Testis (tissue), 3 donors: Measurements from ENCODE around the gene ARHGEF4. TPM values are rescaled to one million over a fixed set of nuclear protein-coding genes. Genes with fewer than 3 reads are reported as not detected.

ENCODE experiments used
- DNase-seq: peaks from one replicate; pipeline ENCODE4 v3.0.0-alpha.2; 2019
- H3K27ac ChIP-seq, 2 donors: fragments of 200-600 bp; sonication (generic); one replicate each; pipeline ENCODE4 v1.5.1; 2019
- H3K27me3 ChIP-seq: fragments of 200-600 bp; sonication (generic); one replicate; pipeline ENCODE4 v1.5.1; 2019
- H3K36me3 ChIP-seq: fragments of 200-600 bp; sonication (generic); one replicate; pipeline ENCODE4 v1.5.1; 2017; ENCODE audit warnings: low read depth; ENCODE audit errors: missing control alignments
- H3K4me1 ChIP-seq: fragments of 200-600 bp; sonication (generic); one replicate; pipeline ENCODE4 v1.5.1; 2019
- H3K4me3 ChIP-seq, 2 donors: fragments of 200-600 bp; sonication (generic); one replicate each; pipeline ENCODE4 v1.5.1; 2017 to 2019
- H3K9me3 ChIP-seq: fragments of 200-600 bp; sonication (generic); one replicate; pipeline ENCODE4 v1.5.1; 2017
- CTCF ChIP-seq, 3 experiments: fragments of 450-650 bp in 2 of 3; fragments of 200-600 bp in 1 of 3; sonication (generic) in 1 of 3; IDR thresholded peaks; one replicate each; pipeline ENCODE4 v1.5.1; 2016 to 2019; ENCODE audit warnings: antibody characterized with exemption in 3 of 3, mild to moderate bottlenecking in 2 of 3, moderate library complexity in 1 of 3
- POLR2A ChIP-seq: fragments of 450-650 bp; IDR thresholded peaks from one replicate; pipeline ENCODE4 v1.6.1; 2017; ENCODE audit warnings: antibody characterized with exemption, mild to moderate bottlenecking, moderate library complexity
- WGBS, 2 donors: methylation state at CpG; one replicate each; pipeline ENCODE4 v1.1.5; 2018; 5-methylcytosine and 5-hydroxymethylcytosine counted together
- intact Hi-C: fragments of 100-400 bp; cut with DNase I; formaldehyde crosslinking; loops from one replicate; pipeline ENCODE4 v1.15.1; 2023; ENCODE audit warnings: low total_unique reads
- polyA plus RNA-seq: library from polyadenylated mRNA; stranded (reverse); fragments of 350-450 nt; fragmentation: Illumina TruSeq; extraction: RNeasy Lipid Tissue Mini Kit (QIAGEN cat#74804); gene quantifications from one replicate; pipeline ENCODE4 v1.2.3, GENCODE V29; 2014; ENCODE audit warnings: low read depth, low replicate concordance; ENCODE audit not compliant: insufficient read depth
- total RNA-seq, 2 donors: library from RNA; depleted of rRNA; stranded (reverse); fragments of >200 nt; gene quantifications; one replicate each; pipeline ENCODE4 v1.2.3, GENCODE V29; 2016

The ARHGEF4 gene
- total and polyA plus RNA-seq, 3 donors from 2014 or later: 18.0 to 37.4 (median 36.3) TPM

GRCh38 chr2:130963849-130964793 is 127.4 kb downstream of the ARHGEF4 start:
- WGBS, 2 donors: 3 to 6% methylated on average over 31 to 36 of the region's 84 CpGs
- H3K9me3 ChIP-seq: no peaks in the 10 kb centered on the region
- no peak overlapping the region for H3K27ac ChIP-seq
- no peaks in the 10 kb centered on the region for H3K27me3 ChIP-seq
- DNase-seq: peak; percentile 52
- H3K4me3 ChIP-seq: peak overlapping the region; percentile 36 to 43
- H3K4me1 ChIP-seq: no peaks in the 10 kb centered on the region
- TF ChIP-seq POLR2A (no peak), CTCF (IDR thresholded peaks at IDR 0.05) (peak in 2 of 3 experiments; percentile 21 to 26)
- intact Hi-C loops: no loop called here
- H3K36me3 ChIP-seq: no peaks in the 10 kb centered on the region

- no peaks in the 10 kb centered on the region for H3K36me3 ChIP-seq
- H3K27me3 ChIP-seq: no peaks in the 10 kb centered on the region
- H3K9me3 ChIP-seq: no peaks in the 10 kb centered on the region
- H3K27ac ChIP-seq: no peak overlapping the region
- no peak overlapping the region for H3K4me3 ChIP-seq
- TF ChIP-seq CTCF (IDR thresholded peaks at IDR 0.05) (no peak), POLR2A (no peak)
- WGBS, 2 donors: 46 to 68% methylated on average over 3 of the region's 3 CpGs
- no peaks in the 10 kb centered on the region for H3K4me1 ChIP-seq
- DNase-seq: no peak
- intact Hi-C loops: no loop called here
Measured at GRCh38 chr2:130964931-130965330, 128.2 kb downstream of the ARHGEF4 start.

- 68 to 76% methylated on average over 15 of the region's 15 CpGs for WGBS, 2 donors
- H3K4me3 ChIP-seq: no peak overlapping the region
- no peaks in the 10 kb centered on the region for H3K9me3 ChIP-seq
- TF ChIP-seq CTCF (IDR thresholded peaks at IDR 0.05) (no peak), POLR2A (no peak)
- intact Hi-C loops: no loop called here
- H3K36me3 ChIP-seq: no peaks in the 10 kb centered on the region
- H3K27ac ChIP-seq: no peak overlapping the region
- DNase-seq: no peak
- H3K4me1 ChIP-seq: no peaks in the 10 kb centered on the region
- H3K27me3 ChIP-seq: no peaks in the 10 kb centered on the region
Measured at GRCh38 chr2:130966149-130966774, 129.5 kb downstream of the ARHGEF4 start.

GRCh38 chr2:130966775-130967490 is 130.2 kb downstream of the ARHGEF4 start:
- Histone ChIP-seq H3K9me3 (no peaks in the 10 kb centered on the region), H3K27me3 (no peaks in the 10 kb centered on the region), H3K27ac (no peak overlapping the region), H3K4me1 (no peaks in the 10 kb centered on the region), H3K36me3 (no peaks in the 10 kb centered on the region), H3K4me3 (no peak overlapping the region)
- intact Hi-C loops: no loop called here
- no peak for DNase-seq
- TF ChIP-seq CTCF (IDR thresholded peaks at IDR 0.05) (no peak), POLR2A (no peak)
- 78 to 80% methylated on average over 14 of the region's 14 CpGs for WGBS, 2 donors
